Stimulated activated CD4-positive, alpha-beta T cell treated with anti-CD3 and anti-CD28 coated beads, Interleukin-2, amount 100 ng/mL, for 4 hours (primary cell): ENCODE data around the gene AQP7.
"Not testable (repeated sequence)": the region's sequence is repeated elsewhere in the genome, so short reads cannot be mapped to it uniquely, and the experiment has no call there.

Experiments
- DNase-seq: peaks from one replicate; pipeline ENCODE4 v3.0.0-alpha.2; 2020; ENCODE audit warnings: low read depth

Gene AQP7

DNA sequence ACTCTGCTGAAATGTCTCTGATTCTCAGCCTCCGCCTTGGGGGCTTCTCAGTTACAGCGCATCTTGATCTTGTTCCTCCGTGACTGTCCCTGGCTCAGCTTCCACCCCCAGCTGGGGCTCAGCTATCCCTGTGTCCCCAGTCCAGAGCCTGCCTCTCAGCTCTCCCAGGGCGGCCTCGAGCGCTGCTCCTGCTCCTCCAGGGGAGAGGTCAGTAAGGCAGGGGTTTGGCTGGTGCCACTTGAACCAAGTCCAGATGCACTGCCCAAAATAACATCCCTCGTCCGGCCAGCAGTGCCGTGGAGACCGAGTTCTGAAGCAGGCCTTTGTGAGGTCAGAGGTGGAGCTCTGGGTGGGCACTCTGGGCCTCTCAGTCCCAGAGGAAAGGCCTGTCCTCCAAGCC is at the start of gene AQP7:
TSS of gene AQP7 (minus strand) at position 198 of the 400 bp plus-strand sequence. CDS start 1,306 bp downstream, outside the sequence.
- DNase-seq, result not testable (repeated sequence)

GRCh38 chr9:33450621-33451146 is 48.3 kb upstream of the AQP7 start:
- no peak for DNase-seq

GRCh38 chr9:33449715-33450114 is 47.3 kb upstream of the AQP7 start:
- DNase-seq, result no peak

- DNase-seq, result no peak
These were observed 45.6 kb upstream of the AQP7 start for GRCh38 chr9:33447799-33448553.

DNA sequence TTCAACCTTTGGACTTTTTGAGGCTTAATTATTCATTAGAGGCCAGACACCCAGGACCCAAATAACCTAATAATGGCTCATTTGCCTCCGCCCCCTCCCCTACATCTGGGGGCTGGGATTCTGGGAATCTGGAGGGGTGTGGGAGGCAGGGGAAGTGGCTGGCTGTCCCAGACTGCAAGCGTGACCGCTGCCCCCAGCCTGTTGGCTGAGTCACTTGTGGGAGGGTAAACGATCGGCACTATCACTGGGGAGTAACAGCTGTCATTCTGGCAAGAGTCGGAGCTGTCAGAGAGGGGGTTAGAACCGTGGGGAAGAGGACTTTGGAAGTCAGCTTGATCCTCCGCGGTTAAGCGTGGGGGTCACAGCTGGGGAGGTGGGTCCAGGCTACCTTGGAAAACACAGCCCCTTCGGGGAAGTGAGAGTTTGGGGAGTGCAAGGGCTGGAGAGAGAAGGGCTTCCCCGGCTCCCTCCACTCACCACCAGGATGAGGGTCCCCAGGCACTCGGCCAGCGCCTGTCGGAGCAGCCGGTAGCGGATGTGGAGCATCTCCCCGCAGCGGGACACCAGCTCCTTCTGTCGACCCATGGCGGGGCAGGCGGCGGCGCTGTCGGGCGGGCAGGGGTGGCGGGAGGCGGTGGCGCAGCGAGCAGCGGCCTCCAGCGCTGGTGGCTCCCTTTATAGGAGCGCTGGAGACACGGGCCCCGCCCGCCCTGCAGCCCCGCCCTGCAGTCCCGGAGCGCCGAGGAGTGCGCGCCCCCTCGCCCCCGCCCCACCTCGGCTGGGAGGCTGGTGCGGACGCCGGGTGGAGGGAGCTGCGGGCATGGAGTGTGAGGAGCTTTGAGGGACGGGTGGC is 44.8 kb upstream of the AQP7 start, which contains the start of gene AQP3:
TSS of gene AQP3 (minus strand) at position 648 of the 853 bp plus-strand sequence. CDS start at position 585, 63 bp downstream.
- peak; percentile 52 for DNase-seq

GRCh38 chr9:33446240-33446945 is 44.0 kb upstream of the AQP7 start:
- peak; percentile 24 for DNase-seq

- no peak for DNase-seq
These were observed 43.2 kb upstream of the AQP7 start for GRCh38 chr9:33445389-33446239.

DNA sequence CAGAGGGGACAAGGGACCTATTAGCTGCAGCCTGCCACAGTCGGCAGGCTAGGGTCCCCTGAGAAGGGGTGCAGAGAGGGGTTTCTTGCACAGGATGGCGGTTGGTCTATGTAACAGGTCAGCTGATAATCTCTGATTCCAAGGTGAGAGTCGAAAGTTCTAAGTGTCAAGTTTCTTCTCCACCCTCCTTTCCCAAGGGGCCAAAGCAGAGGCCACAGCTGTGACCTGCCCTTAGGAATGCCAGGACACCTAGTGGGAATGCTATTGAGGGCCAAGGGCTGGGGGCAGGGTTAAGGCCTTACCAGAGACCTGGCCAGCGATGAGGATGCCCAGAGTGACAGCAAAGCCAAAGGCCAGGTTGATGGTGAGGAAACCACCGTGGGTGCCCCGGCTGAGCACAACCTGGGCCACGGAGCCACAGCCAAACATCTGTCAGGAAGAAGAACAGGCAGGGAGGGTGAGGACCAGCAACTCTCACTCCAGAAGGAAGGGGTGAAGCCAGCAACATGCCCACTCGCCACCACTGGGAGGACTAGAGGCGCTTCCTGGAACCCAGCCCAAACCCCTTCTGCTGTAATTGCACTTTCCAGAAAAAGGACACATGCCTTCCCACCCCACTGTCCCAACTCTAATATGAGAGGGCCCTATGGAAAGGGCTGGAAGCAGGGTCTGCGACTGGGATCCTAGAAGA is 41.2 kb upstream of the AQP7 start:
- no peak for DNase-seq

- no peak for DNase-seq
These were observed 40.7 kb upstream of the AQP7 start for GRCh38 chr9:33443047-33443446.

GRCh38 chr9:33442125-33442524 is 39.8 kb upstream of the AQP7 start:
- DNase-seq, result no peak

GRCh38 chr9:33440609-33441008 is 38.2 kb upstream of the AQP7 start:
- DNase-seq, result no peak

DNA sequence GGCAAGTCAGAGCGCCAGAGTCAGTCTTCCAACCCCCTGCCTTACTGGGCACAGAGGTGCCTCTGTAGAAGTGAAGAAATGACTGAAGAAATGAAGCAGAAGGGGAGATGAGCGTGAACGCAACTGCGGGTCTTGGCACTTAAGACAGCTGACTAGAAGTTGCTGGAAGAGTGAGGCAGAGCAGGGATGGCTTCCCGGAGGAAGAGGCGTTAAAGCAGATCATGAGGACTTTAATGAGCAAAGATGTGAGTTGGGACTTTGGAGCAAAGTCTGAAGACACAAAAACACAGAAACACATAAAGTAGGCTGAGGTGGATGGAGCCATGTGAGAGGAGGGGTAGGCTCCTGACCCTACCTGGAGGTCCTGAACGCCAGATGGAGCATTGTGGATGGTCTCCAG is 37.8 kb upstream of the AQP7 start:
- DNase-seq, result no peak

GRCh38 chr9:33439731-33440130 is 37.4 kb upstream of the AQP7 start:
- no peak for DNase-seq

- no peak for DNase-seq
These were observed 36.7 kb upstream of the AQP7 start for GRCh38 chr9:33438926-33439680.

GRCh38 chr9:33437898-33438297 is 35.5 kb upstream of the AQP7 start:
- DNase-seq, result no peak

GRCh38 chr9:33437205-33437604 is 34.8 kb upstream of the AQP7 start:
- no peak for DNase-seq

- no peak for DNase-seq
These were observed 34.1 kb upstream of the AQP7 start for GRCh38 chr9:33436445-33436844.

DNA sequence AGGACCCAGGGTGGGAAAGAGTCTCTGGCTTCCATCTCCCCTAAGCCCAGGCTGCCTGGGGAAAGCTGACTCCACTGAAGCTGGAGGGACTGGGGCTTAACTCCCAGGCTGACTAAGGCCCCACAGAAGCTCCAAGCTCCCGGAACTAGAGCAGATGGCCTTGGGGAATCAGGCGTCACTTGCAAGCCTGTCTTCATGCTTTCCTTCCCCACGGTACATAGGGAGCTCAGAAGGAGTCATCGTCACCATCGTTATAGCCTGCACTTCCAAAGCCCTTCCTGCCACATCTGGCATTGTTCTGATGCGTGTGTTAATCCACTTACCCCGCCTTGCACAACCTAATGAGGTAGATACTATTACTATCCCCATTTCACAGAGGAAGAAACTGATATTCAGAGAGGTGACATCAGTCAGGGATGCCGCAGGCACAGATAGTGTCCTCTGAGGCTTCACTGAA is 33.5 kb upstream of the AQP7 start:
- no peak for DNase-seq

- no peak for DNase-seq
These were observed 32.1 kb upstream of the AQP7 start for GRCh38 chr9:33434317-33435105.
